ENCODE measurements around the gene VAV1.

The VAV1 gene

GRCh38 chr19:6737873-6738786 lies 34.4 kb upstream of the VAV1 start:
- H3K36me3 ChIP-seq (ENCODE audit: low read length), result no peaks in the 10 kb centered on the region
- H3K9me2 ChIP-seq (replicated peaks; ENCODE audit: insufficient read depth, low read length), result no peaks in the 10 kb centered on the region
- peak overlapping the region; percentile 70 for H3K27ac ChIP-seq (ENCODE audit: low read depth, low read length)
- no peaks in the 10 kb centered on the region for H4K20me1 ChIP-seq (ENCODE audit: low read depth, low read length)
- peak overlapping the region; percentile 32 for H3K9ac ChIP-seq (ENCODE audit: low read length)
- no peaks in the 10 kb centered on the region for H3K9me3 ChIP-seq (ENCODE audit: insufficient read depth, low read length)
- peaks cover 5% of the 10 kb centered on the region; the same call in 1 of the 2 replicates for H3K79me2 ChIP-seq (ENCODE audit: insufficient read depth, low read length)
- H3K27me3 ChIP-seq (ENCODE audit: low read length), result no peaks in the 10 kb centered on the region
- H3K4me2 ChIP-seq (ENCODE audit: low read depth, low read length, poor library complexity, severe bottlenecking), result peak overlapping the region; percentile 59
- H2AFZ ChIP-seq (ENCODE audit: low read depth, low read length, severe bottlenecking), result peak overlapping the region; percentile 67
- H3K4me3 ChIP-seq (ENCODE audit: insufficient read depth, low read length, poor library complexity, severe bottlenecking), result peak overlapping the region; percentile 32
- TF ChIP-seq EZH2phosphoT487 (conservative IDR thresholded peaks at IDR 0.05; ENCODE audit: low read length), result no peak
- peak; percentile 72 for TF ChIP-seq CTCF (IDR thresholded peaks at IDR 0.05; ENCODE audit: insufficient read depth, low read length, poor library complexity, severe bottlenecking)
- H3F3A ChIP-seq (ENCODE audit: insufficient read depth), result peaks cover 27% of the 10 kb centered on the region

- Histone ChIP-seq H3K4me2 (ENCODE audit: low read depth, low read length, poor library complexity, severe bottlenecking) (peak overlapping the region; percentile 53), H2AFZ (ENCODE audit: low read depth, low read length, severe bottlenecking) (peak overlapping the region; percentile 42), H3K9me2 (replicated peaks; ENCODE audit: insufficient read depth, low read length) (no peaks in the 10 kb centered on the region), H3K27me3 (ENCODE audit: low read length) (no peaks in the 10 kb centered on the region), H3K79me2 (ENCODE audit: insufficient read depth, low read length) (peaks cover 5% of the 10 kb centered on the region; the same call in 1 of the 2 replicates), H3K9me3 (ENCODE audit: insufficient read depth, low read length) (no peaks in the 10 kb centered on the region), H3K4me3 (ENCODE audit: insufficient read depth, low read length, poor library complexity, severe bottlenecking) (no peak overlapping the region), H4K20me1 (ENCODE audit: low read depth, low read length) (no peaks in the 10 kb centered on the region), H3F3A (ENCODE audit: insufficient read depth) (peaks cover 27% of the 10 kb centered on the region), H3K9ac (ENCODE audit: low read length) (no peak overlapping the region), H3K27ac (ENCODE audit: low read depth, low read length) (peak overlapping the region; percentile 70), H3K36me3 (ENCODE audit: low read length) (no peaks in the 10 kb centered on the region)
- TF ChIP-seq EZH2phosphoT487 (conservative IDR thresholded peaks at IDR 0.05; ENCODE audit: low read length), result no peak
- TF ChIP-seq CTCF (IDR thresholded peaks at IDR 0.05; ENCODE audit: insufficient read depth, low read length, poor library complexity, severe bottlenecking), result no peak
Measured at GRCh38 chr19:6738787-6739389, 33.6 kb upstream of the VAV1 start.

- Histone ChIP-seq H3F3A (ENCODE audit: insufficient read depth) (peaks cover 27% of the 10 kb centered on the region), H3K36me3 (ENCODE audit: low read length) (no peaks in the 10 kb centered on the region), H2AFZ (ENCODE audit: low read depth, low read length, severe bottlenecking) (peak within 1 kb of the TSS; percentile 55), H3K9me3 (ENCODE audit: insufficient read depth, low read length) (no peaks in the 10 kb centered on the region), H3K27ac (ENCODE audit: low read depth, low read length) (peak within 1 kb of the TSS; percentile 70), H3K9me2 (replicated peaks; ENCODE audit: insufficient read depth, low read length) (no peaks in the 10 kb centered on the region), H3K79me2 (ENCODE audit: insufficient read depth, low read length) (peaks cover 5% of the 10 kb centered on the region; the same call in 1 of the 2 replicates), H3K9ac (ENCODE audit: low read length) (peak within 1 kb of the TSS; percentile 70), H4K20me1 (ENCODE audit: low read depth, low read length) (no peaks in the 10 kb centered on the region), H3K27me3 (ENCODE audit: low read length) (no peaks in the 10 kb centered on the region), H3K4me3 (ENCODE audit: insufficient read depth, low read length, poor library complexity, severe bottlenecking) (peak within 1 kb of the TSS; percentile 79), H3K4me2 (ENCODE audit: low read depth, low read length, poor library complexity, severe bottlenecking) (peak within 1 kb of the TSS; percentile 86)
- no peak for TF ChIP-seq CTCF (IDR thresholded peaks at IDR 0.05; ENCODE audit: insufficient read depth, low read length, poor library complexity, severe bottlenecking)
- no peak for TF ChIP-seq EZH2phosphoT487 (conservative IDR thresholded peaks at IDR 0.05; ENCODE audit: low read length)
Measured at GRCh38 chr19:6739390-6739882, 33.1 kb upstream of the VAV1 start, which contains the start of gene TRIP10. TRIP10 (plus strand) TSS chr19:6739680; CDS start chr19:6739762, 82 bp downstream.

Measured in SU-DHL-6 (cell line).